ENCODE measurements around the gene HACD1. TPM values are rescaled to one million over a fixed set of nuclear protein-coding genes. Genes with fewer than 3 reads are reported as not detected.

The HACD1 gene
- total RNA-seq, 2 donors from 2014 or later, result 101 to 143 TPM

DNA sequence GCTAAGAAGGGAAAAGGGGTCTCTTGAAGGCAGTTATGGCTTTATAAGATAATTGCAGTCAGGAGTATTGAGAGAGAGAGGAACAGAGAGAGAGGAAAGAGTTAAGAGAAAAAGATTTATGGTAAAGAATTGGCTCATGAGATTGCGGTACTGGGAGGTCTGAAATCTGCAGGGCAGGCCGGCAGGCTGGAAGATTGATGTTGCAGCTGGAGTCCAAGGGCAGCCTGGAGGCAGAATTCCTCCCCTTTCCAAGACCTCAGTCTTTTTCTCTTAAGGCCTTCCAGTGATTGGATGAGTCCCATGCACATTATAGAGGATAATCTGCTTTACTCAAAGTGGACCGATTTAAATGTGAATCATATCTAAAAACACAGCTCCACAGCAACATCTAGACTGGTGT, 68.4 kb downstream of the HACD1 start:
- H3K27ac ChIP-seq, result no peak overlapping the region
- no peaks in the 10 kb centered on the region for H3K9me3 ChIP-seq
- TF ChIP-seq, protein P1, sequence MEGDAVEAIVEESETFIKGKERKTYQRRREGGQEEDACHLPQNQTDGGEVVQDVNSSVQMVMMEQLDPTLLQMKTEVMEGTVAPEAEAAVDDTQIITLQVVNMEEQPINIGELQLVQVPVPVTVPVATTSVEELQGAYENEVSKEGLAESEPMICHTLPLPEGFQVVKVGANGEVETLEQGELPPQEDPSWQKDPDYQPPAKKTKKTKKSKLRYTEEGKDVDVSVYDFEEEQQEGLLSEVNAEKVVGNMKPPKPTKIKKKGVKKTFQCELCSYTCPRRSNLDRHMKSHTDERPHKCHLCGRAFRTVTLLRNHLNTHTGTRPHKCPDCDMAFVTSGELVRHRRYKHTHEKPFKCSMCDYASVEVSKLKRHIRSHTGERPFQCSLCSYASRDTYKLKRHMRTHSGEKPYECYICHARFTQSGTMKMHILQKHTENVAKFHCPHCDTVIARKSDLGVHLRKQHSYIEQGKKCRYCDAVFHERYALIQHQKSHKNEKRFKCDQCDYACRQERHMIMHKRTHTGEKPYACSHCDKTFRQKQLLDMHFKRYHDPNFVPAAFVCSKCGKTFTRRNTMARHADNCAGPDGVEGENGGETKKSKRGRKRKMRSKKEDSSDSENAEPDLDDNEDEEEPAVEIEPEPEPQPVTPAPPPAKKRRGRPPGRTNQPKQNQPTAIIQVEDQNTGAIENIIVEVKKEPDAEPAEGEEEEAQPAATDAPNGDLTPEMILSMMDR (IDR thresholded peaks at IDR 0.05), result no peak
- no peaks in the 10 kb centered on the region for H3K36me3 ChIP-seq
- H3K4me3 ChIP-seq, result no peak overlapping the region
- H3K27me3 ChIP-seq, result no peaks in the 10 kb centered on the region
- no peaks in the 10 kb centered on the region for H3K4me1 ChIP-seq
- DNase-seq (ENCODE audit: low spot score), result no peak

- DNase-seq (ENCODE audit: low spot score), result no peak
- no peak overlapping the region for H3K4me3 ChIP-seq
Observed at GRCh38 chr10:17548162-17548561, 69.0 kb downstream of the HACD1 start.

DNA sequence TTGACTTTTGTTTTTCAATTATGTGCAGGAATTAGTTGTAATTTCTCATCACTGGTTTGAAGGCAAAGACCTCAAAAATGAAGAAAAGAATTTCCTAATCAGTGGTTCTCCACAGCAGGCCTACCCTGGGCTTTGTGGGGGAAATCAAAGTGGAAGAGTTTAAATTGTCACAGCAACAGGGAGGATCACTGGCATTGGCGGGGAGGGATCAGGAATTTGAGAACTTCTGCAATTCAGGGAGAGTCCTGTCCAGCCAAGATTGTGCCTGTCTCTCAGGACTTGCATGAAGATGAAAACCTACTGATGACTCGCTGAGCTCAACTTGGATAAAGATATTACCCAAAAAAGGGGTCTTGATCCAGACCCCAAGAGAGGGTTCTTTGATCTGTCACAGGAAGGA, 70.1 kb downstream of the HACD1 start:
- TF ChIP-seq, protein P1 (IDR thresholded peaks at IDR 0.05), result no peak
- DNase-seq (ENCODE audit: low spot score), result no peak
- no peaks in the 10 kb centered on the region for H3K27me3 ChIP-seq
- H3K9me3 ChIP-seq, result no peaks in the 10 kb centered on the region
- no peaks in the 10 kb centered on the region for H3K36me3 ChIP-seq
- H3K4me1 ChIP-seq, result no peaks in the 10 kb centered on the region
- no peak overlapping the region for H3K4me3 ChIP-seq
- H3K27ac ChIP-seq, result no peak overlapping the region

More at GRCh38 chr10:17548162-17548561, 69.0 kb downstream of the HACD1 start:
- no peaks in the 10 kb centered on the region for H3K27me3 ChIP-seq
- no peak overlapping the region for H3K27ac ChIP-seq
- TF ChIP-seq, protein P1 (IDR thresholded peaks at IDR 0.05), result no peak
- no peaks in the 10 kb centered on the region for H3K4me1 ChIP-seq
- H3K9me3 ChIP-seq, result no peaks in the 10 kb centered on the region
- H3K36me3 ChIP-seq, result no peaks in the 10 kb centered on the region

DNA sequence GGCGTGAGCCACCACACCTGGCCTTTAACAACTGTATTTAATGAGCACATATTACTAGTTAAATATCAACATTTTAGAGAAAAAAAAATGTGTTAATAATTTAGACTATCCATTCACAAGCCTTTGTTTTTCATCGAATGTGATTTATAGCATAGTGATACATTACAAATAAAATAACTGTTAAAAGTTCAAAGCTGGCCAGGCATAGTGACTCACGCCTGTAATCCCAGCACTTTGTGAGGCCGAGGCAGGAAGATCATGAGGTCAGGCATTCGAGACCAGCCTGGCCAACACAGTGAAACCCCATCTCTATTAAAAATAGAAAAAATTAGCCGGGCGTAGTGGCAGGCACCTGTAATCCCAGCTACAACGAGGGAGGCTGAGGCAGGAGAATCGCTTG, 72.7 kb downstream of the HACD1 start:
- peaks cover 0 to 1% of the 10 kb centered on the region in 2 donors for H3K9me3 ChIP-seq
- H3K27ac ChIP-seq, result no peak overlapping the region
- DNase-seq (ENCODE audit: low spot score), result no peak
- H3K36me3 ChIP-seq, result no peaks in the 10 kb centered on the region
- H3K4me1 ChIP-seq, result no peaks in the 10 kb centered on the region
- no peak overlapping the region for H3K4me3 ChIP-seq
- TF ChIP-seq, protein P1 (IDR thresholded peaks at IDR 0.05), result no peak
- H3K27me3 ChIP-seq, result no peaks in the 10 kb centered on the region

Other genes with a start within 250 kb of the HACD1 start
- gene ST8SIA6, start 162.8 kb downstream of the HACD1 start, total RNA-seq, result 10 to 100 TPM in 1 of 2 donors, 1 to 10 TPM in 1; 5.3 to 11.0 TPM
- 10 to 100 TPM; 28.9 to 38.0 TPM for gene STAM, start 26.8 kb upstream of the HACD1 start, total RNA-seq
- gene TMEM236, start 134.8 kb upstream of the HACD1 start, total RNA-seq, result under 1 TPM; 0.41 to 0.90 TPM
- gene MRC1, start 192.0 kb upstream of the HACD1 start, total RNA-seq, result 10 to 100 TPM; 10.8 to 26.0 TPM

Data from right atrium auricular region (tissue), 2 donors.